K562 (cell line): ENCODE data around the gene PRMT2. TPM values are rescaled to one million over a fixed set of nuclear protein-coding genes. Genes with fewer than 3 reads are reported as not detected.

Experiments
- ATAC-seq: fragments of 200-7000 bp; cut with Tn5 transposase; 3 replicates; pipeline ENCODE4 v1.9.1; 2020; ENCODE audit warnings: moderate library complexity
- BruUV-seq: library from RNA; stranded (reverse); fragments of 400-500 nt; replicated peaks from 2 replicates; lab custom pipeline; 2021; lab: Mats Ljungman, UMichigan
- CTCF ChIA-PET: fragments of 300-600 bp; formaldehyde crosslinking; extraction: SDS; loops from one replicate; lab custom pipeline; 2021; ENCODE audit warnings: low intra/inter-chr PET ratio; lab: Yijun Ruan, JAX
- POLR2A ChIA-PET: fragments of 300-600, 350-650 bp; sonication (Branson Sonifier 250); formaldehyde crosslinking; extraction: SDS; loops from one replicate; lab custom pipeline; 2021; ENCODE audit warnings: antibody characterized with exemption, inconsistent platforms; lab: Yijun Ruan, JAX
- DNase-seq, 4 experiments: peaks; one replicate each; pipeline versions ENCODE4 v3.0.0 to v3.0.0-alpha.2; 2011 to 2018; ENCODE audit warnings: low spot score in 3 of 4, mixed read lengths in 3 of 4; ENCODE audit errors: extremely low read depth in 1 of 4
- FAIRE-seq: peaks from 2 replicates; lab custom pipeline; 2011; peaks lifted over from hg19 to GRCh38; lab: Jason Lieb, UNC
- H2AFZ ChIP-seq: 2 replicates; pipeline ENCODE4 v1.6.0; 2011; ENCODE audit warnings: low read depth, low read length, control low read depth, inconsistent platforms
- H3K27ac ChIP-seq: fragments of 200-600 bp; 3 replicates; pipeline ENCODE4 v1.8.0; 2011; ENCODE audit warnings: low read depth, mild to moderate bottlenecking, control low read depth, inconsistent platforms, low read length, moderate library complexity, mixed read lengths; ENCODE audit errors: extremely low read depth
- H3K27me3 ChIP-seq, 2 experiments: fragments of 300-600 bp in 1 of 2; 2 replicates in 1 of 2; 3 replicates in 1 of 2; pipeline versions ENCODE4 v1.6.0 to v1.8.0; 2011; ENCODE audit warnings: inconsistent platforms in 2 of 2, low read length in 2 of 2, mild to moderate bottlenecking in 1 of 2, mixed read lengths in 1 of 2, moderate library complexity in 1 of 2; ENCODE audit not compliant: control insufficient read depth in 2 of 2, insufficient read depth in 2 of 2
- H3K36me3 ChIP-seq: fragments of 300-600 bp; 3 replicates; pipeline ENCODE4 v1.8.0; 2011; ENCODE audit warnings: mild to moderate bottlenecking, low read length, inconsistent platforms; ENCODE audit not compliant: control insufficient read depth, insufficient read depth
- H3K4me1 ChIP-seq, 2 experiments: fragments of 200-600 bp in 1 of 2; replicated peaks in 1 of 2; 2 replicates in 1 of 2; 3 replicates in 1 of 2; pipeline versions ENCODE4 v1.5.1 to v1.8.0; 2011; ENCODE audit warnings: inconsistent platforms in 2 of 2, low read length in 2 of 2, mild to moderate bottlenecking in 1 of 2, mixed read lengths in 1 of 2, moderate library complexity in 1 of 2; ENCODE audit not compliant: control insufficient read depth in 2 of 2, insufficient read depth in 2 of 2
- H3K4me2 ChIP-seq: 2 replicates; pipeline ENCODE4 v1.6.1; 2011; ENCODE audit warnings: low read length, control low read depth, inconsistent platforms, mixed read lengths; ENCODE audit not compliant: insufficient read depth
- H3K4me3 ChIP-seq: fragments of 200-600 bp; sonication (generic), shearing (Covaris generic); 2 replicates; pipeline ENCODE4 v1.5.1; 2016; ENCODE audit warnings: control low read depth, inconsistent platforms
- H3K79me2 ChIP-seq: fragments of 200-600 bp; 3 replicates; pipeline ENCODE4 v1.8.0; 2011; ENCODE audit warnings: low read length, inconsistent platforms; ENCODE audit not compliant: control insufficient read depth, insufficient read depth
- H3K9ac ChIP-seq, 2 experiments: 2 replicates each; pipeline versions ENCODE4 v1.6.0 to v1.6.1; 2011; ENCODE audit warnings: low read depth in 2 of 2, low read length in 2 of 2, control low read depth in 1 of 2, inconsistent platforms in 1 of 2, mild to moderate bottlenecking in 1 of 2, mixed read lengths in 1 of 2; ENCODE audit not compliant: insufficient read depth in 1 of 2
- H3K9me1 ChIP-seq: one replicate; pipeline ENCODE4 v1.6.0; 2011; ENCODE audit warnings: inconsistent platforms, mild to moderate bottlenecking, low read length, moderate library complexity; ENCODE audit not compliant: control insufficient read depth, insufficient read depth
- H3K9me3 ChIP-seq: replicated peaks from 2 replicates; pipeline ENCODE4 v1.5.1; 2011; ENCODE audit warnings: low read depth, low read length, inconsistent platforms; ENCODE audit not compliant: control insufficient read depth, insufficient read depth
- H4K20me1 ChIP-seq: replicated peaks from 2 replicates; pipeline ENCODE4 v1.6.1; 2011; ENCODE audit warnings: low read length, inconsistent platforms, mixed read lengths; ENCODE audit not compliant: control insufficient read depth, insufficient read depth
- GATAD2B ChIP-seq: fragments of 450-650 bp; IDR thresholded peaks from 2 replicates; pipeline ENCODE4 v1.6.1; 2017; ENCODE audit warnings: mild to moderate bottlenecking, borderline replicate concordance
- MAZ ChIP-seq, 2 experiments: fragments of 450-650 bp in 1 of 2; sonication (generic) in 1 of 2; formaldehyde crosslinking; IDR thresholded peaks in 1 of 2; conservative IDR thresholded peaks in 1 of 2; 2 replicates each; pipeline versions ENCODE4 v1.4.0 to v1.5.0; 2020; ENCODE audit warnings: mild to moderate bottlenecking in 1 of 2, missing genetic modification reagents in 1 of 2
- NCOA1 ChIP-seq: fragments of 450-650 bp; IDR thresholded peaks from 2 replicates; pipeline ENCODE4 v1.6.1; 2016; ENCODE audit warnings: low read depth
- PCBP2 ChIP-seq: fragments of 200-400 bp; formaldehyde crosslinking; IDR thresholded peaks from 2 replicates; pipeline ENCODE4 v1.6.1; 2018; ENCODE audit warnings: low read length, low read depth, mild to moderate bottlenecking, moderate library complexity; ENCODE audit not compliant: poor library complexity, severe bottlenecking
- TEAD2 ChIP-seq: fragments of 450-650 bp; IDR thresholded peaks from 2 replicates; pipeline ENCODE4 v1.6.1; 2016; ENCODE audit warnings: missing genetic modification characterization, control low read depth, missing compliant biosample characterization
- WGBS: fragments of 100-300 bp; shearing (Covaris generic); methylation state at CpG from one replicate; pipeline ENCODE4 v1.1.6; 2016; ENCODE audit warnings: low coverage, mixed read lengths; ENCODE audit not compliant: insufficient coverage; ENCODE audit errors: missing lambda C conversion rate; 5-methylcytosine and 5-hydroxymethylcytosine counted together
- in situ Hi-C: fragments of 300-500 bp; cut with MboI; formaldehyde crosslinking; loops from 4 replicates; pipeline ENCODE4 v1.15.0; 2018; ENCODE audit warnings: inconsistent platforms, mixed read lengths
- intact Hi-C: fragments of 100-400 bp; cut with micrococcal nuclease; formaldehyde crosslinking; loops from 2 replicates; pipeline ENCODE4 v1.14.2; 2022
- polyA plus RNA-seq, 8 experiments: library from polyadenylated mRNA; depleted of rRNA in 4 of 8; stranded (reverse) in 5 of 8; unstranded in 3 of 8; fragments of >200 nt; fragmentation: Nextera tagmentation in 2 of 8; fragmentation: Illumina TruSeq in 1 of 8; extraction: Ambion mirVana in 2 of 8; extraction: Trizol in 1 of 8; gene quantifications; 2 replicates each; pipeline versions ENCODE4 v1.2.1 to v1.2.3, GENCODE V29; 2011 to 2014; ENCODE audit warnings: inconsistent platforms in 1 of 8, missing spikeins in 1 of 8
- total RNA-seq, 7 experiments: library from RNA; depleted of rRNA in 6 of 7; stranded (reverse); fragments of >200 nt in 6 of 7; fragmentation: Illumina TruSeq in 2 of 7; extraction: Trizol in 2 of 7; gene quantifications; 2 replicates each; pipeline versions ENCODE4 v1.2.1 to v1.2.3, GENCODE V29; 2011 to 2021; ENCODE audit warnings: low replicate concordance in 1 of 7

Gene PRMT2
- total and polyA plus RNA-seq, 9 of the 15 experiments (the other 6 are each of a cell fraction or from before 2014, with no cell fraction given), result 37.2 to 85.7 (median 59.3) TPM

- ATAC-seq (no peak), DNase-seq (no peak), FAIRE-seq (peak; percentile 44)
- H3K9ac ChIP-seq, result no peak overlapping the region
- no peaks in the 10 kb centered on the region for H3K9me1 ChIP-seq
- in situ Hi-C loops, result no loop called here
- 79% methylated on average over 21 of the region's 21 CpGs for WGBS
- no peaks in the 10 kb centered on the region for H3K27me3 ChIP-seq
- peaks cover 22% of the 10 kb centered on the region; the same call in 2 of the 3 replicates for H3K36me3 ChIP-seq
- no peak overlapping the region for H3K4me3 ChIP-seq
- peaks cover 0 to 14% of the 10 kb centered on the region in 2 experiments; a peak in 1 of 5 replicates for H3K4me1 ChIP-seq
- no peaks in the 10 kb centered on the region for H3K9me3 ChIP-seq
- H3K79me2 ChIP-seq, result no peaks in the 10 kb centered on the region
- no peak overlapping the region for H3K27ac ChIP-seq
- no TSS peak for BruUV-seq
- H3K4me2 ChIP-seq, result no peak overlapping the region
- CTCF ChIA-PET, result no interaction called here
- H4K20me1 ChIP-seq, result no peaks in the 10 kb centered on the region
- no peak overlapping the region for H2AFZ ChIP-seq
- POLR2A ChIA-PET, result interaction anchor here (1.2 kb wide), 1 partner anchor 9 kb away, joined by 3 read pairs; no protein-coding TSS in a partner anchor
- TF ChIP-seq TEAD2, result no peak
- intact Hi-C loops, result no loop called here
Measured at GRCh38 chr21:46662765-46663500, 27.5 kb downstream of the PRMT2 start.

- WGBS, result 84% methylated on average over 8 of the region's 8 CpGs
- no peaks in the 10 kb centered on the region for H4K20me1 ChIP-seq
- TF ChIP-seq PCBP2 (no peak), NCOA1 (no peak), GATAD2B (no peak), MAZ (CRISPR knock-in tag; conservative IDR thresholded peaks at IDR 0.05 in 1 of 2, IDR thresholded peaks at IDR 0.05 in 1 of 2) (no peak)
- ChIA-PET CTCF (no interaction called here), POLR2A (no interaction called here)
- H3K27me3 ChIP-seq, result no peaks in the 10 kb centered on the region
- ATAC-seq (no peak), DNase-seq (no peak), FAIRE-seq (no peak)
- peaks cover 18% of the 10 kb centered on the region; the same call in 2 of the 3 replicates for H3K36me3 ChIP-seq
- H3K4me3 ChIP-seq, result no peak overlapping the region
- H3K9me3 ChIP-seq, result no peaks in the 10 kb centered on the region
- H3K4me1 ChIP-seq, result peaks cover 0 to 15% of the 10 kb centered on the region in 2 experiments; a peak in 1 of 5 replicates
- no peak overlapping the region for H2AFZ ChIP-seq
- H3K79me2 ChIP-seq, result no peaks in the 10 kb centered on the region
- in situ Hi-C loops, result no loop called here
- no peak overlapping the region for H3K27ac ChIP-seq
- H3K9me1 ChIP-seq, result no peaks in the 10 kb centered on the region
- BruUV-seq, result no TSS peak
- no peak overlapping the region for H3K4me2 ChIP-seq
- intact Hi-C loops, result no loop called here
- no peak overlapping the region for H3K9ac ChIP-seq
Measured at GRCh38 chr21:46663754-46664153, 28.3 kb downstream of the PRMT2 start.
